Measurements from ENCODE around the gene LAPTM5. TPM values are rescaled to one million over a fixed set of nuclear protein-coding genes. Genes with fewer than 3 reads are reported as not detected.

Gene LAPTM5
- total RNA-seq, 1 experiment from 2014 or later: 0.15 TPM

GRCh38 chr1:30735668-30736498, 21.7 kb downstream of the LAPTM5 start:
- Histone ChIP-seq H3K9me3 (ENCODE audit: control insufficient read depth, low read depth, low read length) (no peaks in the 10 kb centered on the region), H3K9ac (ENCODE audit: extremely low read depth, insufficient read length, low read length) (no peak overlapping the region), H2BK120ac (ENCODE audit: low read depth, low read length, poor library complexity, severe bottlenecking) (no peak overlapping the region), H3K79me1 (ENCODE audit: insufficient read depth, low read depth, low read length, poor library complexity, severe bottlenecking) (no peaks in the 10 kb centered on the region), H3K18ac (ENCODE audit: insufficient read length, low read depth, low read length) (no peak overlapping the region), H3K27me3 (ENCODE audit: insufficient read depth, low read length) (no peaks in the 10 kb centered on the region), H3K27ac (ENCODE audit: insufficient read length, low read depth, low read length) (no peak overlapping the region), H3K23me2 (ENCODE audit: insufficient read length, low read depth, low read length, poor library complexity, severe bottlenecking) (no peaks in the 10 kb centered on the region), H2BK12ac (ENCODE audit: insufficient read length, low read depth, low read length) (no peak overlapping the region), H3K23ac (ENCODE audit: insufficient read length, low read depth, low read length) (no peak overlapping the region), H4K8ac (replicated peaks; ENCODE audit: insufficient read length, low read depth, low read length) (no peak overlapping the region), H3K4me1 (ENCODE audit: insufficient read depth, low read length) (no peaks in the 10 kb centered on the region; the same call in 1 of the 2 replicates), H3T11ph (ENCODE audit: low read length) (no peak overlapping the region), H2BK15ac (ENCODE audit: low read depth, low read length) (no peak overlapping the region), H3K4ac (ENCODE audit: low read depth, low read length) (no peak overlapping the region), H2AFZ (ENCODE audit: low read length) (no peak overlapping the region), H3K79me2 (ENCODE audit: insufficient read depth, low read length) (no peaks in the 10 kb centered on the region), H2AK5ac (ENCODE audit: insufficient read length, low read length) (no peak overlapping the region), H4K5ac (ENCODE audit: insufficient read length, low read depth, low read length) (no peak overlapping the region), H3K56ac (ENCODE audit: insufficient read length, low read depth, low read length) (no peak overlapping the region), H2BK5ac (ENCODE audit: insufficient read length, low read length) (no peak overlapping the region), H4K20me1 (ENCODE audit: control insufficient read depth, insufficient read depth, insufficient read length) (no peaks in the 10 kb centered on the region), H3K4me2 (ENCODE audit: insufficient read depth, insufficient read length, low read length) (no peak overlapping the region), H4K91ac (ENCODE audit: insufficient read length, low read depth, low read length) (no peak overlapping the region), H2BK20ac (ENCODE audit: low read depth, low read length, poor library complexity, severe bottlenecking) (no peak overlapping the region), H3K14ac (ENCODE audit: insufficient read depth, low read length) (no peak overlapping the region)
- Mint-ChIP-seq H3K4me3 (no peak overlapping the region), H3K36me3 (ENCODE audit: insufficient read depth in 1 of 3, low read depth in 3 of 3) (no peaks in the 10 kb centered on the region; a peak in 1 of 7 replicates), H3K4me1 (peaks cover 21 to 27% of the 10 kb centered on the region in 2 experiments), H3K27me3 (ENCODE audit: low read depth) (peaks cover 7% of the 10 kb centered on the region), H3K27ac (no peak overlapping the region), H3K9me3 (no peaks in the 10 kb centered on the region)
- no peak for TF ChIP-seq CTCF (conservative IDR thresholded peaks at IDR 0.05)
- no peak for DNase-seq
- WGBS (ENCODE audit: extremely low coverage, insufficient read length, low lambda C conversion rate): no CpG with 5 or more reads among the region's 6 CpGs
